Measurements from ENCODE around the gene DLG2.

DNA sequence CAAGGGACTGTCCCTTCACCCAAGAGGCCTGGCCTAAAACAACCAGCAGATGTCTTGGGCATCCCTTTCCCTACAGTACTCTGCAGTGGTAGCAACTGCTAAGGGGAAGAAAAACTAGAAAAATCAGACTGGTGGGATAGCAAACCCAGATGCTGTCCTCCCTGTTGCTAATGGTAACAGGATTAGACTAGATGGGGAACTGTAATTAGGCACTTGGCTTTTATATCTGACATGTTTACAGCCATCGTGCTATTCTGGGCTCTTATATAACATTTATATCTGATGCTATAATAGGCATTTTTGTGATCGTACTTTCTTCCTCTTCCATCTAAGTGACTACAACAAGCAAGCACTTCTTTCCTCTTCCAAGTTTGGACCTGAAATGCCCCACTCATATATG is 316.7 kb downstream of the DLG2 start:
- TF ChIP-seq ZNF232 (CRISPR knock-in tag; IDR thresholded peaks at IDR 0.05) (no peak), CREB1 (CRISPR knock-in tag; IDR thresholded peaks at IDR 0.05) (no peak), CREM (CRISPR knock-in tag; IDR thresholded peaks at IDR 0.05) (no peak), SMAD4 (CRISPR knock-in tag; IDR thresholded peaks at IDR 0.05) (no peak)
- TF ChIP-seq, protein P1, sequence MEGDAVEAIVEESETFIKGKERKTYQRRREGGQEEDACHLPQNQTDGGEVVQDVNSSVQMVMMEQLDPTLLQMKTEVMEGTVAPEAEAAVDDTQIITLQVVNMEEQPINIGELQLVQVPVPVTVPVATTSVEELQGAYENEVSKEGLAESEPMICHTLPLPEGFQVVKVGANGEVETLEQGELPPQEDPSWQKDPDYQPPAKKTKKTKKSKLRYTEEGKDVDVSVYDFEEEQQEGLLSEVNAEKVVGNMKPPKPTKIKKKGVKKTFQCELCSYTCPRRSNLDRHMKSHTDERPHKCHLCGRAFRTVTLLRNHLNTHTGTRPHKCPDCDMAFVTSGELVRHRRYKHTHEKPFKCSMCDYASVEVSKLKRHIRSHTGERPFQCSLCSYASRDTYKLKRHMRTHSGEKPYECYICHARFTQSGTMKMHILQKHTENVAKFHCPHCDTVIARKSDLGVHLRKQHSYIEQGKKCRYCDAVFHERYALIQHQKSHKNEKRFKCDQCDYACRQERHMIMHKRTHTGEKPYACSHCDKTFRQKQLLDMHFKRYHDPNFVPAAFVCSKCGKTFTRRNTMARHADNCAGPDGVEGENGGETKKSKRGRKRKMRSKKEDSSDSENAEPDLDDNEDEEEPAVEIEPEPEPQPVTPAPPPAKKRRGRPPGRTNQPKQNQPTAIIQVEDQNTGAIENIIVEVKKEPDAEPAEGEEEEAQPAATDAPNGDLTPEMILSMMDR (IDR thresholded peaks at IDR 0.05) = no peak
- TF ChIP-seq, protein P2, sequence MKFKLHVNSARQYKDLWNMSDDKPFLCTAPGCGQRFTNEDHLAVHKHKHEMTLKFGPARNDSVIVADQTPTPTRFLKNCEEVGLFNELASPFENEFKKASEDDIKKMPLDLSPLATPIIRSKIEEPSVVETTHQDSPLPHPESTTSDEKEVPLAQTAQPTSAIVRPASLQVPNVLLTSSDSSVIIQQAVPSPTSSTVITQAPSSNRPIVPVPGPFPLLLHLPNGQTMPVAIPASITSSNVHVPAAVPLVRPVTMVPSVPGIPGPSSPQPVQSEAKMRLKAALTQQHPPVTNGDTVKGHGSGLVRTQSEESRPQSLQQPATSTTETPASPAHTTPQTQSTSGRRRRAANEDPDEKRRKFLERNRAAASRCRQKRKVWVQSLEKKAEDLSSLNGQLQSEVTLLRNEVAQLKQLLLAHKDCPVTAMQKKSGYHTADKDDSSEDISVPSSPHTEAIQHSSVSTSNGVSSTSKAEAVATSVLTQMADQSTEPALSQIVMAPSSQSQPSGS (CRISPR knock-in tag; IDR thresholded peaks at IDR 0.05; ENCODE audit: borderline replicate concordance, low read depth) = no peak
- TF ChIP-seq, protein P3, sequence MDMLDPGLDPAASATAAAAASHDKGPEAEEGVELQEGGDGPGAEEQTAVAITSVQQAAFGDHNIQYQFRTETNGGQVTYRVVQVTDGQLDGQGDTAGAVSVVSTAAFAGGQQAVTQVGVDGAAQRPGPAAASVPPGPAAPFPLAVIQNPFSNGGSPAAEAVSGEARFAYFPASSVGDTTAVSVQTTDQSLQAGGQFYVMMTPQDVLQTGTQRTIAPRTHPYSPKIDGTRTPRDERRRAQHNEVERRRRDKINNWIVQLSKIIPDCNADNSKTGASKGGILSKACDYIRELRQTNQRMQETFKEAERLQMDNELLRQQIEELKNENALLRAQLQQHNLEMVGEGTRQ (CRISPR knock-in tag; IDR thresholded peaks at IDR 0.05) = no peak
- TF ChIP-seq, protein P4, sequence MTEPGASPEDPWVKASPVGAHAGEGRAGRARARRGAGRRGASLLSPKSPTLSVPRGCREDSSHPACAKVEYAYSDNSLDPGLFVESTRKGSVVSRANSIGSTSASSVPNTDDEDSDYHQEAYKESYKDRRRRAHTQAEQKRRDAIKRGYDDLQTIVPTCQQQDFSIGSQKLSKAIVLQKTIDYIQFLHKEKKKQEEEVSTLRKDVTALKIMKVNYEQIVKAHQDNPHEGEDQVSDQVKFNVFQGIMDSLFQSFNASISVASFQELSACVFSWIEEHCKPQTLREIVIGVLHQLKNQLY (CRISPR knock-in tag; IDR thresholded peaks at IDR 0.05) = no peak

Data from WTC11 (cell line).